ELR (cell line): ENCODE measurements around the gene STARD3.

Experiments
- DNase-seq: peaks from one replicate; pipeline ENCODE4 v3.0.0-alpha.2; 2015; ENCODE audit warnings: low read depth

The STARD3 gene

DNA sequence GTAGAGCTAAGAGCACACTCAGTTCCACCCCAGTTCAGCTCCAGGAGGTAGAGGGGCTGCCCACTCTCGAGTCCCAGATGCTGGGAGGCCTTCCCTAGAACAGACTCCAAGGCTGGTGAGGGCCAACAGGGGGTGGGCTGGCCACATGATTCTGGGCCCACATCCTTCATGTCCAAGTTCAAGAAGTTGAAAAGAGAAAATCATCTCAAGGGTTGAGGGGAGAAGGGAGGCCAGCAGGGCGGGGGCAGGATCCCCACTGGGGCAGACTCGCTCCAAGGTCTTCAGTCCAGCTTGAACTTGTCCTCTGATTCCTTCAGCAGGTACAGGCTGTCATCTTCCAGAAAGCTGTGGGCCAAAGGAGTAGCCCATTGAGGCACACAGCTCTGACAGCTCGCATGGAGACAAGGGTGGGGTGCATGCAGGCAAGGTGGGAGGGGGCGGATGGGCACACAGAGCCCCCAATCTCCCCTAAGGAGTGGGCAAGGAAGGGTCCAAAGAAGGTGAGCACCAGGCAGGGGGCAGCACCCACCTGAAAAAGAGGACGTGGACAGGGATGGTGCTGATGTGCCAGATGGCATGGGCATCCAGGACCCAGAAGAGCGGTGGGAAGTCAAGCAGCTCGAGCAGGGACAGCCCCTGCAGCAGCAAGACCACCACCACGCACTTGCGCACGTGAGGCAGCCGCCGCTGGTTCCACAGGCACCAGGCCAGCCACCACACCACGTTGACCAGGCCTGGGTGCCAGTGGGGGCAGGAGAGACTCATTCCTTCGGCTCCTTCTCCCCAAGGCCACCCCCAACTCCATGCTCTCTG, 35.8 kb downstream of the STARD3 start:
- no peak for DNase-seq

DNA sequence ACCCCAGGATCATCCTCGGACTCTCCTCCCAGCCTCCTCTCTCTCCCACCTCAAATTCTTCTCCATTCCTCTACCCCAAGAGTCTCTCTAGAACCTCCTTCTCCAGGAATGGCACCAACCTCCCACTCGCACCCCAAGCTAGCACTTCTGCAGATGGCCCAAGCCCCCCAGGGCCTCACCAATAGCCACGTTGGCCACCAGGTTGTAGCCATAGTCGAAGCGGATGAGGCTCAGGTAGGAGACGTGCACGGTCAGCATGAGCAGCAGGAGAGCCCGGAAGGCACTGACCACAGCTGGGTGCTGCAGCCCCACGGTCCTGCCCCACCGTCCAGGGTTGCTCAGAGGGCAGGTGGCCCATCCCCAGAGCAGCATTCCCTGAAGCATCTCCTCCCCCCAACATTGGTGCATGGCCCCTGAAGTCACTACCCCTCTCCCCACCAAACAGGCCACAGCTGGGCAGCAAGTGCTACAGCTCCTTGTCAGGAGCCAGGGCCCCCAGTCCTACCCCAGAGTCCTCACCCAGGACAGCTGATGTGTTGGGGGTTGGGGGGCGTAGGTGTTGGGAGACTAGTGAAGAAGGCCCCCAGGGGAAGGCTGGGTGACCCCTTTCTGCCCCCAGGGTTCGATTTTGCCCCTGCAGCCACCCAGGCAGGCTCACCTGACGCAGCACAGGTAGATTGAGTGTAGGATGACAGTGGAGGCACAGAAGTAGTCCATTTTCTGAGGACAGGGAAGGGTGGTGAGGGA, 36.6 kb downstream of the STARD3 start:
- DNase-seq, result no peak

DNA sequence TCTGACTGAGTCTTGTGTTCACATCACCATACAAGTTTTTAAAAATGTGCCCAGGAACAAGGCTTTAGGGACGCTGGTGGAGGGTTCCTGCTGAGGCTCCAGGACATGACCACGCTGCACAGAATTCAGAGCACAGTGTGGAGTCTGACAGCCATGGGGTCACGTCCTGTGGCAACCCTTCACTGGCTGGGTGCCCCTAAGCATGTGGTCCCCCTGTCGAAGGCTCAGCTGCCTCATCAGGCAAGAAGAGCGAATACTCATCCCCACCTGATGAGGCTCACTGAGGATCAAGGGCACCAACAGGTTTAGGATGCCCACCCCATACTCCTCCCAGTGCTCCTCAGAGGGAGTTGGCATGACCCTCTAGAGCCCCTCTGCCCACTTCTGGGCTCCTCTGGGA, 37.2 kb downstream of the STARD3 start:
- no peak for DNase-seq

DNA sequence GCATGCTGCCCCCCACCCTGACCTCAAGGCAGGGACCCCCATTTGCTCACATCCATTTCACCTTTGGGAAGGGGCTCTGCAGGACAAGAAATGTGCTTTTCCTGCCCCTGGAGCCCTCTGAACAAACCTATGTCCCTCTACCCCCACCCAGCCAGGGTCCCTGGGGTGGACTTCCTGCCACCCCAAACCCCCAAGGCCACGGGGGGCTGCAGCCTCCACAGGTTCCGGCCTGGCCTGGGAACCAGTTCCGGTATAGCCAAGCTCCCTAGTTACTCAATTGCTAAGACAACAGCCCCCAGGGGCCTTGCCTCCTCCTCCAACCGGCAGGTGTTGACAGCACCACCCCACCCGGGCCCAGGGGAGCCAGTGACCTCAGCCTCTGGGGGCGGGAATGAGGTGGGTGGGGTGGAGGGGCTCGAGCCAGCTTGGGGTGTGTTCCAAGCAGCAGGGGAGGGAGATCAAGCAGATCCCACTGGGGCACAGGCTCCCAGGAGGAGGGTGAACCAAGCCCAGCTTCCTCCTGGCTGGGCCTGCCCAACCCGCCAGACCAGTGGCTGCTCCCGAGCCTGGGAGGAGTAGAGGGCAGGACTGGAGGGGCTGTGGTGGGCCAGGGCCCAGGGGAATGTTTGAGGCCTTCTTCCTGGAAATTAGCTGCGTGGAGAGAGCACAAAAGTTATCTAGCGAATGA, 37.9 kb downstream of the STARD3 start:
- DNase-seq, result no peak

DNA sequence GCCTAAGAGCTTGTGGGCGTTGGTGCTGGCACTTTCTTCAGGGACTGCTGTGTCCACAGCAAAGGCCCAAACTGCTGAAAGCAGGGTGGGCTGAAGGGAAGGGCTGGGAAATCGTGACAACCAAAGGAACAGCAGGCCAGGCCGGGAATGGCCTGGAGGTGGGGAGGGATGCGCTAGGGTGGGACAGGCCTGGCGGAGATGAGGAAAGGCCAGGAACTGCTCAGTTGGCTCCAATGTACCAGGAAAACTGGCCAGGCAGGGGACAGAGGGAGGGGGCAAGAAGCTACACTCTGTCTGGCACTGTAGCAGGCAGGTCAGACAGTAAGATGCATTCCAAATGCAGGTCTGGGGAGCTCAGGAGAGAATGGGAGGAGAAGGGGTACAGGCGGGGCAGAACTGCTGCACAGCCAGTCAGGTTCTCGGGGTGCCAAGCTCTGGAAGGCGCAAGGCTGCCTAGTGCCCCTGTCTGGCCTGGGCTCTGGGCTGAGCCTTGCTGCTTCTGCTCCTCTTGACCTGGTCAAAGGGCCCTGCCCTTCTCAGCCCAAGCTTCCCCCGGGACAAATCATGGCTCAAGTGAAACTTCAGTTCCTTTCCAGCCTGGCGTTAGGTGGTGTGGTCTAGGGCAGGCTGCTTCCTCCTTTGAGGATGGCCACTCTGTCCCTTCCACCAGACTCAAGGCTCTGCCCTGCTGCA, 38.6 kb downstream of the STARD3 start:
- no peak for DNase-seq

DNA sequence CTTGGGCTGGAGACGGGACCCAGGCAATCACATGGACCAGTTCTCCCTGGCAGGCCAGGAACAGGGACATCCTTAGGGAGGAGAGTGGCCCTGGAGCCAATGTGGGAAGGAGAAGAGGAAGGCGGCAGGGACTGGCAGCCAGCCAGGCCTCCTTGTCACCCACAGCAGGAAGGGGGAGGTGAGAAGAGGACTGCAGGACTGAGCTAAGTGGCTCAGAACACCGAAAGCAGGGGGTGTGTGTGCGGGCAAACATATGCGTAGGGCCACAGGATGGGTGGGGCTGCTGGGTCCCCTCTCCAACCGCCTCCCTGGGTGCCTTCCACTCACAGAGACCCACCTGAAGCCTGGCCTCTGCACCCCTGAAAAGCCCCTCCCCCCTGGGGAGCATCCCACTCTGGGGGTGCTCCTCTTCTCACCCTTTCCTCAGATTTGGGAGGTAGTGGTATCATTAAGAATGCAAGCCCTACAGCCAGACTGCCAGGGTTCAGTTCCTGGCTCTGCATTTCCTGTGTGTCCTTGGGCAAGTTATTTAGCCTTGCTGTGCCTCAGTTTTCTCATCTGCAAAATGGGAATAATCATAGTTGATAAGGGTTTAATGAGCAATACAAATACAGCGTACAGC, 39.4 kb downstream of the STARD3 start:
- DNase-seq, result no peak

DNA sequence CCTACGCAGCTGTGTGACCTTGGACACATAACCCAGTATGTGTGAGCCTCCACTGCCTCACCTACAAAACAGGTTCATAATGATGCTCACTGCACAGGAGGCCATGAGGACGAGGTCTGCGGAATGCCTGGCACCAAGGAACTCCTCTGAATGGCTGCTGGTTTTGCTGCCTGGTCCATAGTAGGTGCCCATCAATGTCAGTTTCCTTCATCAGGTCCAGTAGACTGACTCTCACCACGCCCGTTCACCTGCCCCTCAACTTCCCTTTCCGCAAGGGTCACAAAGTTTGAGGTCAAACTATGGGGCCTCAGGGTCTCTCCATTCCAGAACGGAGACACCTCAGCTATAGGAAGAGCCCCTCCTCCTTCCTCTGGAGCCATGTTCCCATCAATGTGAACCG, 40.1 kb downstream of the STARD3 start:
- no peak for DNase-seq

DNA sequence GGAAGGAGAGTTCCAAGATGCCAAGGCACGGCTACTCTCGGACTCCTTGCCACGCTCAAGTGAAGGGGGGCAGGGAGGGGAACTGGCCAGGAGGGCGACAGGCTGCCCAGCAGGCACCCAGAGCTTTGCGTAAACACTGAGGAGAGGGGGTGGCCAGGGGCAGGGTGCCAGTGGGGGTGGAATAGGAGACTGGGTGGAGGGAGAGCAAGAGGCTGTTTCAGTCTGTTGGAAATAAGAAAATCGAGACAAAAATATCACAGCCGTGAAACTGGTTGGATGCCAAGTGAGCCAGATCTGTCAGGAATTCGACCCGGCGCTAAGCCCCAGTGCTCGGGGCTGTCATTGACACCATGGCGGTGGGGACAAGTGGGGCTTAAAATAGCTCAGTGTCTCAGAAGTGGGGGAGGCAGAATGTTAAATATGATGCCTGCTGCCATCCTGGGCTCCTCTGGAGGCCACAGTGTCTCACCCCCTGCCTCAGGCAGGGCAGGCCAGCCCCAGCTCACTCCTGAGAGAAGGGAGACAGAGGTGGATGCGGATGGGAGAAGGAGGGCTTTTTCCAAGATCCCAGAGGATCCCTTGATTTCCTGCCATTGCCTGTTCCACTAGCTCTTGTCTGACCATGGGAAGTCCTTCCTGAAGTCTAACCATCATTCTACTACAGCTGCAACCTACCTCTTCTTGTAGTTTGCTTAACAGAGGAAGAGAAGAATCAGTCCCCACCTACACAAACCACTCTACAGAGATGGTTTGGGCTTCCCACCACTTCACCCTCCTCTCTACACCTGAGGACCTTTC, 40.8 kb downstream of the STARD3 start:
- DNase-seq, result no peak

DNA sequence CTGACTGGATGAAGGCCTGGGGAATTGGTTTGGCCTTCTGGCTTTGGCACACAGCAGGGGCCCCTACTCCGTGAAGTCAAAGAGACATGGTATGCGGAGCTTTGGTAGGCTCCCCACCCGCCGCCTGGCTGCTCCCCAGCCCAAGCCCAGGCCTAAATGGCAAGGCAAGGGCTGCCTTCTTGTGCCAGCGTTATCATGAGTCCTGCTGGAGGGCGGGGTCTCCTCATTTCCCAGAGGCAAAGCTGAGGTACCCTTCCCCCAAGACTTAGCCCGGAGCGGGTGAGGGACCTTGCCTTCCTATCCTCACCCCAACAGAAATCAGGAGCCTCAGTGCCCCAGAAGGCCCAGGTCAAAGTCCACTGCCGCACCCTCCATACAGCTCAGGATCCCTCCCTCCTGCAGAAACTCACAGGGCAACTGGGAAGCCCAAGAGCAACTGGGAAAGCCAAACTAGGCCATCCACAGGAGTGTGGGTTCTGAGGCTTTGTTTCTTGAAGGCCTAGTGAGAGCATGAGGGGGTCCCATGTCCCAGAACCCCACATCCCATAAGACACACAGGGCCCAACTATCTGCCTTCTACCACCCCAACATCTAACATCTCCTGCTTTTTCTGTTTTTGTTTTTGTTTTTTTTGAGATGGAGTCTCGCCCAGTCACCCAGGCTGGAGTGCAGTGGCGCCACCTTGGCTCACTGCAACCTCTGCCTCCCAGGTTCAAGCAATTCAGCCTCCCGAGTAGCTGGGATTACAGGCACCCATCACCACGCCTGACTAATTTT, 41.6 kb downstream of the STARD3 start:
- DNase-seq, result no peak

DNA sequence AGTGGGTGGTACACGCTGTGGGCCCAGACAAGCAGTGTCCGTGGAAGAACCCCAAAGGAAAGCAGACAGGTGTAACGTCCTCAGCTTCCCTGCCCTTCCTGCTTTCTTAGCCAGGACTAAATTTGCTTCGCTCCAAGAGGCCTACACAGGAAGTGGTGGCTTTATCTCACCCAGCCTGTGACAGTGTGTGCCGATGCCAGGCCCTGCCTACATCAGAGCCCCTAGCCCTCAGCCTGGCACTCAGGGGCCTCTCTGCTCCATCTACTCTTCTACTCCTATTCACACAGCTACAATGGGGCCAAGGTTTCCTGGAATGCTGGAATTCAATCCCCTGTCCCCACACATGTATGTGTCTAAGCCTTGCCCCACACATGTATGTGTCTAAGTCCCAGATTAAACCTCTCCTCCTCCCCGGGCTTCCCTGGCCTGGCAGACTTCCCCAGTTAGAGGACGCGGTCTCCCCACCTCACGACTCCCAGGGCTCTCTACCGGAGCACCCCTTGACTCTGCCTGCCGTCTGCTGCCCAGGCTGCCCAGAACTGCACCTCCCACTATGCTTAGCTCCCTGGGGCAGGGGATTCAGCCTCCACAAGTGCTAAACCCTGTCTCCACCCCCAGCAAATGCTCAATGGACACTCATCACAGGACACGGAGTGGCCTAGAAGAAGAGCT, 42.7 kb downstream of the STARD3 start:
- no peak for DNase-seq

DNA sequence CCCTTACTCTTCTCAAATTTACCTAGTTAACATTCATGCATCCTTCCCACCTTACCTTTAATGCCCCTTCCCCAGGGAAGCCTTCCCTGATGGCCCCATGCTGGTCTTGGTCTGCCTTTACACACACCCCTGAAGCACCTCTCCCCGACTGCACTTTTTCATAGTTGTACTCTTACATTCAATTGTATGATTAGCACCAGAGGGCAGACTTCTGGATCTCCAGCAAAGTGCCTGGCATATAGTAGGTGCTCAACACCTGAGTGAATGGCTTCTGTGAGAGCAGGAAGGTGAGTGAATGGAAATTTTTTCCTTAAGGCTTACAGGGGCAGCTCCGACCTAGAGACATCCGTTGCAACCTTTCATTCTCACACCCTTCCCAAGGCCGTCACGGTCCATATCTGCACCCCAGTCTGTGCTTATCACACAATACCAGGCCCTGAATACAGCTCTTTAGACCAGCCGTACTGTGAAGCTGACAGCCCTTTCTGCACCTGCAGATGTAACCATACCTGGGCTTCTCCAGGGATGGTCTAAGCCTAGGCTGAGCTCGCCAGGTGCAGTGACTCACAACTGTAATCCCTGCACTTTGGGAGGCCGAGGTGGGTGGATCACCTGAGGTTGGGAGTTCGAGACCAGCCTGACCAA, 46.5 kb downstream of the STARD3 start:
- no peak for DNase-seq

DNA sequence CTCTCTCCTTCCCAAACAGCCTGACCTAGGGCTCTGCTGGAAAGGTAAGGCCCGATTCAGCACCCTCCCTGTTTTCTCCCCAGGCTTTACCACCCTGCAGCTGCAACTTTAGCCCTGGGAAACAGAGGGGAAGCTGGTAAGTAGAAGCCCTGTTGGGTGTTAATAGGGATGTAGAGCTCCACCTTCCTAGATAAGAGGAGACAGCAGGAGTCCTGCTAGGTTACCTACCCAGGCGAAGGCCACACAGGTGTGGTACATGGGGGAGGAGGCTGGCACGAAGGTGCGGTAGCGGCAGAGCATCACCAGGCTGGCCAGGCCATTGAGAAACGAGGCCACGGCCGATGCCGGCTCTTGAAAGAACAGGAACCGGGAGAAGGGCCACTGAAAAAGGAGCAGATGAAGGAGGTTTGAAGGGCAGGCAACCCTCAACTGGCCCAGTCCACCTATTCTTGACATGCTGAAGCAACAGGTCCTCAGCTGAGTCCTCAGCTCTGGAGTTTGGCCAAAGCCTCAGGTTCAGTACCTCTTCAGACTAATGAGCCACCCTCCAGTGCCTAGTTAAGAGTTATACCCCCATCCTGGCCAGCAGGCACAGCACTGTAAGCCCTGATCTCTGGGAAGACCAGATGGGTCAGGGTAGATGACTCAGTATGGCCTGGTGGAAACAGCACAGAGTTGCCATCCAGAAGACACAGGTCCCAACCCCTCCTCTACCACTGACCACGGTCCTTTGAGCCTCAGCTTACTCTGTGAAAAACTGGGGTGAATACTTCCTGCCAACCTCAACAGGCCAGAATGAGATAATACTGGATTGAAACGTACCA, 47.6 kb downstream of the STARD3 start:
- DNase-seq, result no peak

DNA sequence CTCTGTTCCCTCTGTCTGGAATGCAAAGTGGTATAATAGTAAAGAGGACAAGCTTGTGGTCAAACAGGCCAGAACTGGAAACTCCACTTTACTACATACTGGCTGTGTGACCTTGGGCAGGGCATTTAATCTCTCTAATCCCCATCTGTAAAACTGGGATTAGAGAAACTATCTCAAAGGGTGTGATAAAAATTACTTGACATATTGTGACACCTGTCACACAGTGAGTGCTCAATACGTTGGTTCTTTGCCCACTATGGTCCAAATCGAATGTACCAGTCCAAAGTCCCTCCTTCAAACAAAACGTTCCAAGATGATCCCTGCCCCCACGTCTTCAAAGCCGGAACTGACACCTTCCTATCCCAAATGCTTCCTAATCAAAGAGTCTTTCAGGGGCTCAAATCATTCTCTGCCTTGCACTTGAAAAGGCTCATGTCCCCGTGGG, 50.2 kb downstream of the STARD3 start:
- DNase-seq, result no peak

DNA sequence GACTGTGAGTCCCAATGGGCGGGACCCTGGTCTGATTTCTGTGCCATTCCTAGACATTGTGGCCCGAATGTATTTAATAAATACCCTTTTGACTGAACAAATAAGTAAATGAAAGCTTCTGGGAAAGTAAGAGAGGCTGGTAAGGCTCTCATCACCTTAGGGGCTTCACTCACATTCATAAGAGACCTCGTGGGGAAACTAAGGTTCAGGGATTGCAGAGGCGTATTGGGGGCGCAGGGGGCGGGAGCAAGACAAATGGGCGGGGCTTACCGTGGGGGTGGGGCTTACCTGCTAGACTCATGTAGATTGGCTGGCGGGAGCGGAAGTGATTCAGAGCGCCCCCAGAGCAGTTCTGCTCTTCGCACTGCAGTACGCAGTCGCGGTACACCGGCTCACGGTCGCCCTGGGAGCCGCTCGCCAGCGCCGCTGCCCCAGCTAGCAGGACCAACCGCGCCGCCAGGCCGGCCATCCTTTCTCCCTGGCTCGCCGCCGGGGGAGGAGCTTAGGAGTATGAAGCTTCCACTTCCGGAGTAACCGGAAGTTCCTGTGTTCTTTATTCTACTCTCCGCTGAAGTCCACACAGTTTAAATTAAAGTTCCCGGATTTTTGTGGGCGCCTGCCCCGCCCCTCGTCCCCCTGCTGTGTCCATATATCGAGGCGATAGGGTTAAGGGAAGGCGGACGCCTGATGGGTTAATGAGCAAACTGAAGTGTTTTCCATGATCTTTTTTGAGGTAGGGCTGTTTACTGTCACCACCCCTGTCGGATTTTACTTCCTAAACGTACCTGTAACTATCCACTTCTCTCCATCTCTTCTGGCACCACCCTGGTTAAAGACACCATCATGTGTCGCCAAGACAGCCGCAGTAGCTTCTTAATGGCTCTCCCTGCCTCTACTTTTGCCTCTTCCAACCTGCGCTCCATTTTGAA, 50.9 kb downstream of the STARD3 start, which contains the start of gene PGAP3:
TSS of gene PGAP3 (minus strand) at position 512 of the 929 bp plus-strand sequence. CDS start at position 469, 43 bp downstream.
- DNase-seq, result peak; percentile 94

DNA sequence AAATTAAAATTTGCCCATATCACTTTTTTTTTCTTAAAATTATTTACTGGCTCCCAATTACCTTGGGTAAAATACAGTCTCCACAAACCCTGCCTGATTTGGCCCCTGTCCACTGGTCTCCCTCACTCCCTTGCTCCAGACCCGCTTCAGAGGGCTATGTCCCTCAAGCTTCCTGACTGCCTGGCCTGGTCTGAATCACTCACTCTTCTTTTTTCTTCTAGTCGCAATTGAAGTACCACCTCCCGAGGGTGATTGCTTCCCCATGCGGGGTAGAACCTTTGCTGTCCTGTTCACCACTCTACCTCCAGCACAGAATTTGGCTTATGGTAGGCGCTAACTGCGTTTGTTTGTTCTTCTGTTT, 51.5 kb downstream of the STARD3 start:
- DNase-seq, result peak; percentile 45

DNA sequence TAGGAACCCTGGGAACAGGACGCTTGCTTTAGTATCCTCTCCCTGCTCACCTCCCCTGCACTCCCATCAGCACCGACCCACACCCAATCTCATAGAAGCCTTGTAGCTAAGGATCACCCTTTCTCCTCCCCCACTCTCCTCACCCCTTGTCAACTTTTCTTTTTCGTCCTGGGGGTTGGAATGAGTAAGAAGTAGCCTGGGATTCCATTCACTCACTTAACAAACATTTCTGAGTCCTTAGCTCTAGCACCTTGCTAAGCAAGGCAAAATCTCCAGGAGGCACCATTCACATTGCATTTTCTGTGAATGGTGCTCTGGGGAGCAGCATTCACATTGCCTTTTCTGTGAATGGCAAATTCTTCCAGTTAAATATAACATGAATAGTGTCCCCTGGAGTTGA, 52.0 kb downstream of the STARD3 start:
- DNase-seq, result no peak

DNA sequence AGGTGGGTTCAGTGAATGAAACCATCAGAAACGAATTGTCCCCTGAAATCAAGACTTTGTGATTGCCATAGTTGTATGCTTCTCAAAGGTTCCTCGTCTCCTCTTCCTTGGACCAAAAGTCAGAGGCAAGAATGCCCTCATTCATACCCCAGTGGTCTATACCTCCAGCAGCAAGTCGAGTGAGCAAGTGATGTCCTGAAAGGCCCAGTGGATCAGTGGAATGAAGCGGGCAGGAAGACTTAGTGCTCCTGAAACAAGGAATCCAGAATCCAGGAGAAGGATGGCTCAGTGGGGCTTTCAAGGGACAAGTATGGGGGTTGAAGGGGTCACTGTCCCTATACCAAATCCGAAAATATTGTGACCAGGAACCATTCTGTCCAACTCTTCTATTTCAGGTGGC, 57.6 kb downstream of the STARD3 start:
- no peak for DNase-seq
